GM19035 (cell line): ENCODE measurements around the gene KNTC1.
"Not testable (repeated sequence)": the region's sequence is repeated elsewhere in the genome, so short reads cannot be mapped to it uniquely, and the experiment has no call there.

Experiments
- ATAC-seq: cut with Tn5 transposase; IDR thresholded peaks from one replicate; pipeline ENCODE4 v1.9.1; 2021; ENCODE audit not compliant: unreplicated experiment

KNTC1 gene

GRCh38 chr12:122526683-122527477 lies at the start of gene KNTC1, which contains the start of gene RSRC2:
Gene KNTC1 (plus strand): TSS chr12:122527249. CDS start chr12:122530064, 2,815 bp downstream.
Gene RSRC2 (minus strand): TSS chr12:122526936. CDS start chr12:122526853, 83 bp downstream.
- ATAC-seq: peak; percentile 88

GRCh38 chr12:122480753-122481152 lies 46.3 kb upstream of the KNTC1 start:
- no peak for ATAC-seq

- no peak for ATAC-seq
Observed at GRCh38 chr12:122481861-122482260, 45.2 kb upstream of the KNTC1 start.

- ATAC-seq: no peak
Observed at GRCh38 chr12:122483969-122484368, 43.1 kb upstream of the KNTC1 start.

- not testable (repeated sequence) for ATAC-seq
Observed at GRCh38 chr12:122484385-122484784, 42.7 kb upstream of the KNTC1 start.

GRCh38 chr12:122486360-122486759 lies 40.7 kb upstream of the KNTC1 start:
- not testable (repeated sequence) for ATAC-seq

- no peak for ATAC-seq
Observed at GRCh38 chr12:122486805-122487426, 40.1 kb upstream of the KNTC1 start.

- ATAC-seq: not testable (repeated sequence)
Observed at GRCh38 chr12:122487807-122488206, 39.2 kb upstream of the KNTC1 start.

- no peak for ATAC-seq
Observed at GRCh38 chr12:122489038-122489437, 38.0 kb upstream of the KNTC1 start.

- ATAC-seq: no peak
Observed at GRCh38 chr12:122491991-122492390, 35.1 kb upstream of the KNTC1 start.

- ATAC-seq: not testable (repeated sequence)
Observed at GRCh38 chr12:122493222-122493621, 33.8 kb upstream of the KNTC1 start.

GRCh38 chr12:122495258-122495657 lies 31.8 kb upstream of the KNTC1 start:
- ATAC-seq: no peak

- peak; percentile 18 for ATAC-seq
Observed at GRCh38 chr12:122499991-122500684, 26.9 kb upstream of the KNTC1 start.

- peak; percentile 94 for ATAC-seq
Observed at GRCh38 chr12:122500685-122501488, 26.2 kb upstream of the KNTC1 start, which contains the start of gene ZCCHC8. Gene ZCCHC8 (minus strand): TSS chr12:122500932. CDS start chr12:122500840, 92 bp downstream.

GRCh38 chr12:122501489-122501989 lies 25.5 kb upstream of the KNTC1 start:
- ATAC-seq: no peak

GRCh38 chr12:122503147-122503751 lies 23.8 kb upstream of the KNTC1 start:
- no peak for ATAC-seq

GRCh38 chr12:122503783-122504590 lies 23.1 kb upstream of the KNTC1 start:
- ATAC-seq: no peak

- ATAC-seq: no peak
Observed at GRCh38 chr12:122505419-122506051, 21.5 kb upstream of the KNTC1 start.
